ENCODE data around the gene NOC2L. TPM values are rescaled to one million over a fixed set of nuclear protein-coding genes. Genes with fewer than 3 reads are reported as not detected.

The NOC2L gene
- total RNA-seq, 6 donors from 2014 or later = 28.7 to 66.0 (median 51.0) TPM

- 50 to 54% methylated on average over 22 of the region's 24 CpGs for WGBS, 2 donors
- Histone ChIP-seq H3K4me1 (peaks cover 0 to 20% (median 8%) of the 10 kb centered on the region in 4 donors), H3K36me3 (no peaks in the 10 kb centered on the region), H3K4me3 (no peak overlapping the region), H3K9me3 (no peaks in the 10 kb centered on the region), H3K27ac (no peak overlapping the region), H3K27me3 (peaks cover 0 to 21% (median 8%) of the 10 kb centered on the region in 4 donors)
- DNase-seq (peak in 1 of 2 donors; percentile 64), ATAC-seq (ENCODE audit: low FRiP score in 2 of 2) (peak in 1 of 2 donors; percentile 16)
- no peak for TF ChIP-seq POLR2A (IDR thresholded peaks at IDR 0.05)
- TF ChIP-seq CTCF (IDR thresholded peaks at IDR 0.05) = peak in 1 of 6 experiments; percentile 29
- no peak for TF ChIP-seq EP300 (IDR thresholded peaks at IDR 0.05)
Measured at GRCh38 chr1:912740-913301, 46.2 kb downstream of the NOC2L start.

GRCh38 chr1:911875-912739 lies 46.9 kb downstream of the NOC2L start:
- ATAC-seq (ENCODE audit: low FRiP score in 2 of 2) (no peak), DNase-seq (peak; percentile 13 to 17)
- Histone ChIP-seq H3K9me3 (no peaks in the 10 kb centered on the region), H3K36me3 (no peaks in the 10 kb centered on the region), H3K4me3 (no peak overlapping the region), H3K27me3 (peaks cover 0 to 21% (median 7%) of the 10 kb centered on the region in 4 donors), H3K27ac (no peak overlapping the region), H3K4me1 (peaks cover 1 to 21% (median 8%) of the 10 kb centered on the region in 4 donors)
- 63% methylated on average over 14 to 15 of the region's 15 CpGs for WGBS, 2 donors
- TF ChIP-seq POLR2AphosphoS5 (IDR thresholded peaks at IDR 0.05) (no peak), EP300 (IDR thresholded peaks at IDR 0.05) (no peak), POLR2A (IDR thresholded peaks at IDR 0.05) (no peak), CTCF (IDR thresholded peaks at IDR 0.05) (no peak)

GRCh38 chr1:910881-911721 lies 48.0 kb downstream of the NOC2L start:
- no peak for TF ChIP-seq POLR2A (IDR thresholded peaks at IDR 0.05)
- TF ChIP-seq POLR2AphosphoS5 (IDR thresholded peaks at IDR 0.05) = no peak
- no peak for TF ChIP-seq CTCF (IDR thresholded peaks at IDR 0.05)
- TF ChIP-seq EP300 (IDR thresholded peaks at IDR 0.05) = no peak
- H3K27me3 ChIP-seq = peaks cover 0 to 17% (median 7%) of the 10 kb centered on the region in 4 donors
- H3K9me3 ChIP-seq = no peaks in the 10 kb centered on the region
- WGBS, 2 donors = 70 to 72% methylated on average over 19 to 25 of the region's 25 CpGs
- DNase-seq = peak; percentile 10 to 59
- ATAC-seq (ENCODE audit: low FRiP score in 2 of 2) = no peak
- H3K27ac ChIP-seq = no peak overlapping the region
- no peaks in the 10 kb centered on the region for H3K36me3 ChIP-seq
- H3K4me3 ChIP-seq = no peak overlapping the region
- peaks cover 12 to 22% (median 16%) of the 10 kb centered on the region in 4 donors for H3K4me1 ChIP-seq

- WGBS, 2 donors = 39 to 57% methylated on average over 3 to 5 of the region's 29 CpGs
- Histone ChIP-seq H3K4me1 (peaks cover 14 to 28% (median 20%) of the 10 kb centered on the region in 4 donors), H3K27me3 (peaks cover 0 to 18% (median 7%) of the 10 kb centered on the region in 4 donors), H3K36me3 (no peaks in the 10 kb centered on the region), H3K4me3 (no peak overlapping the region), H3K9me3 (no peaks in the 10 kb centered on the region), H3K27ac (no peak overlapping the region)
- DNase-seq = peak; percentile 14 to 67
- TF ChIP-seq POLR2AphosphoS5 (IDR thresholded peaks at IDR 0.05) (no peak), EP300 (IDR thresholded peaks at IDR 0.05) (no peak), CTCF (IDR thresholded peaks at IDR 0.05) (no peak), POLR2A (IDR thresholded peaks at IDR 0.05) (no peak)
- no peak for ATAC-seq (ENCODE audit: low FRiP score in 2 of 2)
Measured at GRCh38 chr1:910311-910880, 48.7 kb downstream of the NOC2L start.
